DMS153 treated with DMSO at 0.1 percent for 48 hours (cell line): ENCODE results near the gene LAMA3.
"Not testable (repeated sequence)": the region's sequence is repeated elsewhere in the genome, so short reads cannot be mapped to it uniquely, and the experiment has no call there.

Experiments
- DNase-seq: peaks from one replicate; lab custom pipeline; 2025; ENCODE audit not compliant: unreplicated experiment; lab: John Stamatoyannopoulos, UW

Gene LAMA3

DNA sequence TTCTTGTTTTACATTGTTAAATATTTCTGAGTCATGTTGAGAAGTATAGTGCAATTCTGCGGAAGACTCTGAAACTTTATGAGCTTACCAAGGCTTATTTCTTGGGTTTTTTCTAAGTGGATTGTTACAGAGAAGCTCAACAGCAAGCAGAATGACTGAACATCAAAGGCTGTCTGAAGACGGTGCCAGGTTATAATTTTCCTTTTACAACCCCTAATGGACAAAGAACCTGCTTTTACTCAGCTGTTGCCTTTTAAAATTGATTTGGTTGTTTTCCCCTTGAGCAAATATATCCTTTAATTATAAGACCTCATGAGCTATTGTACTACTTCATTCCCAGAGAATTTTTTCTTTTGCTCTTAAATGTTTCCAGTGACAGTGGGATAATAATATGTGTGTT is 41.6 kb downstream of the LAMA3 start:
- DNase-seq: no peak

DNA sequence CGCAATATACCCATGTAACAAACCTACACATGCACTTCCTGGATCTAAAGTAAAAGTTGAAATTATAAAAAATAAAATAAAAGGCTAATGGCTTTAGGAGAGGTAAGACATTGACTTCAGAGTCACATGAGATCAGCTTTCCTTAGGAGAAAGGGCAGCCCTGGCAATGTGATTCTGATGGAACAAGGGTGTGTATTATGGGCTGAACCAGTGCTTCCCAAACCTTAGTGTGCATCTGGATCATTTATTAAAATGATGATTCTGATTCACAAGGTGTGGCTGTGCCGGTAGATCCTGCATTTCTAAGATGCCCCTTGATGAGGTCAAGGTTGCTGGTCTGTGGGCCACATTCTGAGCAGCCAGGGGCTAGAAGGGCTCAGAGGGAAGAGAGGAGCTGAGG is 42.6 kb downstream of the LAMA3 start:
- DNase-seq: no peak

DNA sequence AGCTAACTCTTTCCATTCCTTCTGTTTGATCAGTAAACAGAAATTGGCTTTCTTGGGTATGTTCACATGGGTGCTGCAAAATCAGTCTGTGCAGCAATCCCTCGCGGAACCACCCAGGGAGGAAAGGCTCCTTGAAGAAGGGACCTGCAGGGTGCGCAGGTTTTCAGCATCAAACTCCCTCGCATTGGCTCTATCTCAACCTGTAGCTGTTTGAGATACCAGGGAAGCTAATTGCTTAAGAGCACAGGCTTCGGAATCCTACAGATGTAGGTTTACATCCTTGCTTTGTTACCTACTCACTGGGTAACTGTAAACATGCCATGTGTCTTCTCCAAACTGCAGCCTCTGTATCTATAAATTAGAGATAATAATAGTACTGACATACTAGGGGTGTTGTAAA is 43.2 kb downstream of the LAMA3 start:
- DNase-seq: no peak

DNA sequence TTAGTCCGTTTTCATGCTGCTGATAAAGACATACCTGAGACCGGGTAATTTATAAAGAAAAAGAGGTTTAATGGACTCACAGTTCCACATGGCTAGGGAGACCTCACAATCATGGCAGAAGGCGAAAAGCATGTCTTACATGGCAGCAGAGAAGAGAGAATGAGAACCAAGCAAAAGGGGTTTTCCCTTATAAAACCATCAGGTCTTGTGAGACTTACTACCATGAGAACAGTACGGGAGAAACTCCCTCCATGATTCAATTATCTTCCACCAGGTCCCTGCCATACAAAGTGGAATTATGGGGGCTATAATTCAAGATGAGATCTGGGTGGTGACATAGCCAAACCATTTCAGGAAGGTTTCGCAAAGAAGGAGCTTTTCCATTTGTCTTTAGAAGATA is 44.0 kb downstream of the LAMA3 start:
- not testable (repeated sequence) for DNase-seq

DNA sequence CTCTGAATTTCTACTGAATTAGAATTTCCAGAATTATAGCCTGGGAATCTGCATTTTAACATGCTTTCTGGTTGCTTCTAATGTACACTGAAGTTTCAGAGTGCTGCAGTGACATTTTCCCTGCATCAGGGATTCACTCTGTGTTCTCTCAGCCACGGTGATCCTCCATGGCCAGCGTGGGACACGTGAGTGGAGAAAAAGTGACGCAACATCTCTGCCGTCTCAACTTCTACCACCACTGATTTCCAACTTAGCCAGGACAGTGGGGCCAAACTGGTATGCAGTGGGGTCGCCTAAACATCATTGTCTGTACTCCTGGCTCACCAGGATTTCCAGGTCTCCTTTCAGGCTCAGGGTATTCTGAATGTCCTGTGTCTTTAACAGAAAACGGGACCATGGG is 44.6 kb downstream of the LAMA3 start:
- no peak for DNase-seq

DNA sequence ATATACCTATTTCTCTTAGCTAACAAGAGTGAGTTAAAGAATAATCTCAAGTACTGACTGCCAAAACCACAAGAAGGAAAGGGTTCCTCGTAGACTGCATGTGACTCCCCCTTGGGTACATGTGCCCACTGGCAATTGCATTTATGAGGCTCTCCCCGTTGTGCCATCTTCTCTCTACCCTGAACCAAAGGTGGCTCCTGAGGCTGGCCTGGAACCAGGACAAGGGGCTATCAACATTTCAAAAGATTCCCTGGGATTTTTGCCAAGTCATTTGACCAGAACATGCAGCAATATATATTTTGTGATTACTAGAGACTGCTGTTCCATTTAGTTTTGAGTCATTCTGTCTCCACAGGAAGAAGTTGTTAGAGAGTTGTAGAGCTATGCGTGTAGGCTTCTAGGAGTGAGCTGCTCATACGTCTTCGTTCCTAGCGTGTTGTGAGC is 45.8 kb downstream of the LAMA3 start:
- no peak for DNase-seq

DNA sequence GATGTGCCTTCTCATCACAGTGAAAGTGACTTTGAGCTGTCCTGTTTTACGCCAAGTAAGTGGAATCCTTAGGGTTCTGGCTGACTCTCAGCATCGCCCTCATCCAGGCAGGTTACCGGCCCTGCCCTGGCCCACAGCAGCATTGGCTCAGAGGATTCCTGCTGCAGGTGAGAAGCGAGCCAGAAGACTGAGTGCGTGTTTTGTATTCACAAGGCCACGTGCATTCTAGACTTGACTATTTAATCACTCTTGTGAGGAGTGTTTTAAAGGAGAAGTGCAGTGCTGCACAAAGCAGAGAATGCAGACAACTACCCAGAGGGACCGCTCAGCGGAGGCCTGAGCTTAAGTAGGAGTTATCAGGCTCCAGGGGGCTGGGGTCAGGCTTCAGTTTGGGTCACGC is 48.3 kb downstream of the LAMA3 start:
- DNase-seq: no peak

DNA sequence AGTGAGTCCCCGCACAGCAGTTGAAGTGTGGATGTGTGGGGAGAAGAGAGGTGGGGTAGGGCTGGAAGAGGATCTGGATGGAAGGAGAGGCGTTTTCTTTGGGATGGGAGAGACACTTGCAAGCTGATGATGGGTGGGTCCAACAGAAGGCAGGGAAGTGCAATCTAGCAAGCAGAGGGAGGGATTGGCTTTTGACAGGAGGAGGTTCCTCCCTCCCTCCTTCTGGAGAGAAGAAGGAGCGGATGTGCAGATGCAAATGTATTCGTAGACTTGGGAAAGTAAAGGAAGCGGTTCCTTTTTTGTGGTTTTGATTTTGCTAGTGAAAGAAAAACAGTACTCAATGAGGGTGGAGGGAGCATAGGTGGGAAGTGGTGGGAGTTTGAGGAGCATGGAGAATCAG is 48.9 kb downstream of the LAMA3 start:
- DNase-seq: no peak

DNA sequence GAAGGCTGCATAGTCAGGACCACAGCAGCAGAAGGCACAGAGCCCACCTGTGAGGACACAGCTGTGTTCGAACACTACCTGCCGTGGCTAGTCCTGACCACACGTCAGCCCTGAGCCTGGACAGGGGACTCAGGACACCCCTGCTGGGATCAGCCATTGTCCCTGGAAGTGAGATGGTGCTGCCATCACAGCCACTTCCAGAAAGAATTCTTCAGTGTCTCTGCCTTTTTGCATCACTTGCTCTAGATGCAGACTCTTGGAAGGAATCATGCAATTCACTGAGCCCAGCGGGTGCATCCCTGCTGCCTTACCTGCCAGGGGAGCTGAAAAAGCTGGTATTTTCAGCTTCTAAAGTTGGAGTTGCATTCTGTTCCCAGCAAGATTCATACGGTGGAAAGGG is 49.3 kb downstream of the LAMA3 start:
- DNase-seq: no peak

DNA sequence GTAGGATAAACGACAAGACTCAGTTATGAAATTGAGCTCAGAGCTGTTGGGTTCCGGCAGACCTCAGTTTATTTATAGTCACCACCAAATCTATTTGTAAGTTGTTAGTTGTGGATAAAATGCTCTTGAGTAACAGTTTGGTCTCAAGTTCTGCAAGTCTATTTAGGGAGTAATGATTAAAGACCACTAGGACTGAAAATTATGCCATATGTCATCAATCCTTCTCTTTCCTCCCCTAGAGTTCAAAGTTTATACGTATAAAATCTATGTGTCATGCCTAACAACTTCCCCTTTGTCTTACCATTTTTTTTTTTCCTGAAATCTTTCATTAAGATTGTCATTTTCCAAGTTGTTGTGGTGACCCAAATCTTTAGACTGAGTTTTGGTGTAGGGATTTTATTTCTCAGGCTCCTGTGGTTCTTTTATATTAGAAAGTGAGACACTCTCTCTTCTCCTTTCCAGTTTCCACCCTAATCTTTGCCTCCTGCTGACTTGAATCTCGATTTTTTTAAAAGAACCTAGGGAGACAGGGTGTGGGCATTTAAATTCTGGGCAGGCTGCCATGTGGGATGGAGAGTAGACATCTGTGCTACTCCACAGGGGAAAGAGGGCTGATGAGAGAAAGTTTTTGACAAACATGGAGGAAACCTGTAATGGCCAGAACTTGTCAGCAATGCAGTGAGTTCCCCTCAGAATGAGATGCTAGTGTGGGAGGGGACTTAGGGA is 51.0 kb downstream of the LAMA3 start:
- peak; percentile 5 for DNase-seq

DNA sequence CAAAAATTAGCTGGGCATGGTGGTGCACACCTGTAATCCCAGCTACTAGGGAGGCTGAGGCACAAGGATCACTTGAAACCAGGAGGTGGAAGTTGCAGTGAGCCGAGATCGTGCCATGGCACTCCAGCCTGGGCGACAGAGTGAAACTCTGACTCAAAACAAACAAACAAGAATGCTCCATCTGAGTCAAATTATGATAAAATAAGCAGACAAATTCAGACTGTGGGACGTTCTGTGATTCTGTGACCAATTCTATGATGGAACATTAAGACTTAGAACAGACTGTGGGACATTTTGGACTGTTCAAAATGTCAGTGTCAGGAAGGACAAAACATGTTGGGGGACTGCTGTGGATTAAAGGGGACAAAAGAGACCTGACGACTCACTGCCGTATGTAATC is 52.7 kb downstream of the LAMA3 start:
- DNase-seq: not testable (repeated sequence)

DNA sequence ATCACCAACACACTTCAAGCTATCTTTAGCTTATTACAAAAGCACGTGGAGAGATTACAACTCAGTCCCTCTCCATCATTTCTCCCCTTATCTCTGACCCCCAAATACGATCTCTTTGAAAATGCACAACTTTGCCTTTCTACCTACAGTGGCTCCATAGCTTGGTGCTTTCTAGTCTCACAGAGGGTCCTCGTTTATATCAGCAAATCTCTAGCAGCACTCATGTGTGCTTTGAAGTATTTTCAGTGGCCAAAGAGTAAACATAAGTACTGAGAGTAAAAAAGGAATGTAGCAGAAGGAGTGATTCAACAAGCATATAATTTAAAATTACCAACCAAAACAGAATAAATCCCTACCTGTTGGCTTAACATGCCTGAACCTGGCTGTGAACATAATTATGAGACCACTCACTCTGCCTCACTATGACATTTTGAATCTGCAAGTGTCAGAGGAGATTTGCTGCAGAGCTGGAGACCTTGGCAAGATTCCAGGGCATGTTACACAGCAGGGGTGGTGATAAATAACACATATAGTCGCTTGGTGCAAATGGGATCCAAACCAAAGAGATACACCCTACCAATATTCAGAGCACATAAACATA is 54.6 kb downstream of the LAMA3 start:
- peak; percentile 24 for DNase-seq

DNA sequence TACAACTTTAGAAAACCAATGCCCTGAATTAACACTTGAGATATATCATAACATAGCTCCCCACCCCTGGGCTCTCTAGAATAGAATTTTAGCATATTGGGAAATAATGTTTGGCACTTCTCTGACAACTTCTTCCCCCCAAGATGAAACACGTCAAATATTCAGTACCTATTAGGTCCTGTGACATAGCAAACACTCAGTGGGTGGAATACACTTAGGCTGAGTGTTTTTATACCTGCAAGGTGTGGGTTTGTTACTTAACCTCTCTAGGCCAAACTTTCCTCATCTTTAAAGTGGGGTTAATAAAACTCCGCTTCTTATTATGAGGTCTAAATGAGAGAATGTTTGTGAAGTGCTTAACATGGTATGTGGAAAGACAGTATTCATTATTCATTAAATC is 56.1 kb downstream of the LAMA3 start:
- no peak for DNase-seq

DNA sequence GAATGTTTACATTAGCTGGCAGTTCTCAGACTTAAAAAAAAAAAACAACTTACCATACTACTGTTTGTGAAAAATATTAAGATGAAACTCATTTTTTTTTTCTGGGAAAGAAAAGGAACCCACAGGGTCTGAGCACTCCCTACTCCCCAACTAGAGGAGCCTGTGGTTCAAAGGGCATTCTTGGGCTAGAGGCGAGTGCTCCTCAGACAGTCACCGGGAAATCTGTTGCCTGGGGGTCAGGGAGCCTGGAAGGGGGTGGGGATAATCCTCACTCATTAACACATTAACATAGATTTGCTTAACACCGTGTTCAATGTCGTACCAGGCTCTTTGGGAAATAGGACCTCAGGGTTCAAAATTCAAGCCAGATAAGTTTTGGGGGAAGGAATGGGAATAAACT is 57.6 kb downstream of the LAMA3 start:
- DNase-seq: no peak

DNA sequence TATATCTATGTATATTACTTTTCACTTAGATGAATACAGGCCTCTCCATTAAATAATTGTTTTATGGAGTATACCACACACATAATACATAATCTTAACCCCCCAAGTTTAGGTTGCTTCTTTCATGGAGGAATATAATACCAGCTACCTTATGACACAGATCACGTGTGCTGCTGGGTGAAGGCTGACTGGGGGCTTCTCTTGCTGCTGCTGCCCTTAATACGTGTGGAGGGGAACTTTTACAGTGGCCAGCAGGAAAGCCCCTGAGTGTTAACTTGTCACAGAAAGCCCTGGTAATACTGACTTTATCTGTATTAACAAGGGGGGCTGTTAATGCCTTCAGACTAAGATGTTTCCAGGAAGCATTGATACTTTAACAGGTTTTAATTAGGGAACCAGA is 63.1 kb downstream of the LAMA3 start:
- no peak for DNase-seq

DNA sequence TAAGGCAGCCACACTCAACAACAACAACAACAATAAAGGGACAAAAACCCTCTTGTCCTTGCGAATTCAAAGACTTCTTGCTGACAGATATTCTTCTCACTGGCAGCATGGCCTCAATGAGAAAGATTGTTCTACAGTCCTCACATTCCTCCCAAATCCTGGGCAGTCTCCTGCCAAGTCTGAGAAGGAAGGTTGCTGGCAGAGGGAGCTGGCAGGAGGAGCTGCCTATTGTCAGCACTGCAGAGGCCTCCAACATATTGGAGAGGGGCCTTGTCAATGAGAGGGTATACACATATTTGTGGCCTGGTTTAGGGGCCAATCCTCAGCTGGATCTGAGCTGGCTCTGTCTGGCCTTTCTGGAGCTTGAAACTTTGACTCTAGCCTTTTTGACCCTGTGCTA is 63.5 kb downstream of the LAMA3 start:
- no peak for DNase-seq

DNA sequence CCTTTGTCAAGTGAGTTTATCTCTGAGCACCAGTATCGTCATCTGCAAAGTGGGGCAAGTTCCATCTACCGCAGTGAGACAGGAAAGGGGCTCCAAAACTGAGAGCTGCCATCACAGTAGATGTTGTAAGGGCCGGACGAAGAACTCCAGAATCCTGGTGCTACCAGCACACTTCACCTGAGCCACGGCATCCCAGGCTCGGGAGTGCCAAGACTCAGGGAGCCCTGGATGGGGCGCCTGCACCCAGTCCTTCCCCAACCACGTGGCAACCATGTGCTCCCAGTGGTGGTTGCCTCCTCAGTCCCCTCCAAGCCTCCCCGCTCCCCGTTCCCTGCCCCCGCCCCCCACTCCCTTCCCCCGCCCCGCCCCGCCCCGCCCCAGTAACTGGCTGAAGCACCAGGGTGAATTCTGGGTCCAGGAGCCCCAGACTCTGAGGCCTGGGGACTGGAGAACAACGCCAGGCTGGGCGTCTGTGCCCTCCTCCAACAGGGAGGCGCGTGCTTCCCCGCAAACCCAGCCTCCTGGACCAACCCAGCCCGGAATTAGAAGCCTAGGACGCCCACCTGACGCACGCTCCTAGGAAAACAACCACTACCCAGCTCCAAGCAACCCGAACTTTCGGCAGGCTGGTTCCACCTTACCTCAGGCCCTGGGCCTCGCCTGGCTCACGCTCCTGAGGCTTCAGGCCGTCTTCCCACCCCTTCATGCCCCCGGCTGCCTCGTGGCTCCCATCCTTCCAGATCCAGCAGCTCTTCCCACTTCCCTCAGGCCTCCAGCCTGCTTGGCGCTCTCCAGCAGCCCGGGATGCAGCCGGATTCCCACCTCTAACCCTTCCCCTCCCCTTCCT is 67.6 kb downstream of the LAMA3 start:
- DNase-seq: no peak

DNA sequence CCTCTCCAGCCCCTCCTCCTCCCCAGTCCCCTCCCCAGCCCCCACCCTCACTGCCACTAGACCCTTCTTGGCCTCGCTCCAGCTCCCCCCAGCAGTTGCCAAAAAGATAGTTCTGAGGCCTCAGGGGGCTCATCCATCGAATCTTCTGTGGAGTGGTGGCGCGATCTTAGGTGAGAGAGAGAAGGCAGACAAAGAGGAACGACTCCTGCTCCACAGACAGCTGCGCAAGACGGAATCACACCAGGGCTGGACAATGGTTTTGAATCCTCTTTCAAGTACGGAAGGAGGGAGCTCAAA is 68.1 kb downstream of the LAMA3 start:
- no peak for DNase-seq

DNA sequence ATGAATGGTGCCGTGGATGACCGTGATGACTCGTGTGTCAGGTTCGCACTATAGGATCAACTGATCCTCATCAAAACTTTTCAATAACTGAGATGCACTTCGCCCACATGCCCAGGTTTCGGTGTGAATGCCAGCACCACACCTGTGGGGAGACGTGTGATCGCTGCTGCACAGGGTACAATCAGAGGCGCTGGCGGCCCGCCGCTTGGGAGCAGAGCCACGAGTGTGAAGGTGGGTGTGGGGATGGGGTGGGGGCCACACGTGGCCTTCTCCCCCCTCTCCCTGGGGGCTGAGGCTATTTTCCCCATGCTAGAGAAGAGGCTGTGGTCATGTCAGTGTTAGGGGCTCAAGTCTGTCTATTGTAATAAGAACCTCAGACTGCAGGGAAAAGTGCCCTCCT is 69.0 kb downstream of the LAMA3 start:
- DNase-seq: no peak

DNA sequence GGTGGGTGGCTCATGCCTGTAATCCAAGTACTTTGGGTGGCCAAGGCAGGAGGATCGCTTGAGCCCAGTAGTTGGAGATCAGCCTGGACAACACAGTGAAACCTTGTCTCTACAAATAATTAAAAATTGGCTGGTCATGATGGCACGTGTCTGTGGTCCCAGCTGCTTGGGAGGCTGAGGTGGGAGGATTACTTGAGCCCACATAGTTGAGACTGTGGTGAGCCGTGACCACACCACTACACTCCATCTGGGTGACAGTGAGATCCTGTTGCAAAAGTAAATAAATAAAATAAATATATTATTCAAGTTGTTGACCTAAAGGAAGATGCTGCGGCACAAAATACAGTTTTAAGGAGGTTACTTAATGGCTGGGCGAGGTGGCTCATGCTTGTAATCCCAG is 72.7 kb downstream of the LAMA3 start:
- DNase-seq: no peak

DNA sequence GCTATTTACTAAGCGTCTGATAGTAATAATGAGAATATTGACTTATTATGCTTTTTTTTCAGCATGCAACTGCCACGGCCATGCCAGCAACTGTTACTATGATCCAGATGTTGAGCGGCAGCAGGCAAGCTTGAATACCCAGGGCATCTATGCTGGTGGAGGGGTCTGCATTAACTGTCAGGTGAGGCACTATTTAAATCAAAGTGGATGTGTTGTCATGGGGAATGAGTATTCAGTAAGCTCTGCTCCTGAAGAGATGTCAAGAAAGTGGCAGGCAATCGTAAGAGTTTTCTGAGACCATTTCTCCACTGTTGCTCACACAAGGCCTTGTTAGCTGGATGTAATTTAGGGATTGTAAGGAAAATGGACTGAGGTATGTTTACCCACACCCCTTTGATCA is 74.1 kb downstream of the LAMA3 start:
- DNase-seq: no peak

DNA sequence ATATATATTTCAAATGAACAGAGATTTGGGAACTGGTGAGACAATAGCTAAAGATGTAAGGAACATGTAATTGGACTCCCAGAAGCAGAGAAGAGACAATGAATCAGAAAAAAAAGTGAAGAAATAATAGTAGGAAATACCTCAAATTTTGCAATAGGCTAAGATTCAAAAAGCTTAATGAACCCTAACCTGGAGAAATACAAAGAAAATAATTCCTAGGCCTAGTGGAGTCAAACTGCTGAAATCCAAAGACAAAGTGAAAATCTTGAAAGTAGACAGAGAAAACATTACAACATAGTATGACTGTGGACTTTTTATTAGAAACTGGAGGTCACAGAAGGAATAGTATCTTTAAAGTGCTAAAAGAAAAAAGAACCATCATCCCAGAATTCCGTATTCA is 76.7 kb downstream of the LAMA3 start:
- no peak for DNase-seq
